Stimulated activated CD8-positive, alpha-beta memory T cell treated with anti-CD3 and anti-CD28 coated beads, Interleukin-7, amount 100 ng/mL, for 4 hours (primary cell): ENCODE data around the gene ENOPH1.
"Not testable (repeated sequence)": the region's sequence is repeated elsewhere in the genome, so short reads cannot be mapped to it uniquely, and the experiment has no call there.

Source experiments
- DNase-seq, 2 donors: peaks; one replicate each; pipeline ENCODE4 v3.0.0-alpha.2; 2020; ENCODE audit warnings: low read depth in 2 of 2

The ENOPH1 gene

GRCh38 chr4:82430193-82430963, at the start of gene ENOPH1, which contains the start of gene HNRNPDL:
TSS of gene ENOPH1 (plus strand) at chr4:82430590. CDS start at chr4:82430830, 240 bp downstream.
TSS of gene HNRNPDL (minus strand) at chr4:82430462. CDS start at chr4:82429690, 772 bp downstream.
- peak; percentile 97 to 98 for DNase-seq

GRCh38 chr4:82380831-82381230, 49.6 kb upstream of the ENOPH1 start:
- no peak for DNase-seq

GRCh38 chr4:82381235-82381634, 49.2 kb upstream of the ENOPH1 start:
- DNase-seq, result no peak

- DNase-seq, result no peak
Measured at GRCh38 chr4:82381661-82382296, 48.6 kb upstream of the ENOPH1 start.

- DNase-seq, result no peak
Measured at GRCh38 chr4:82382751-82383150, 47.6 kb upstream of the ENOPH1 start.

GRCh38 chr4:82386312-82386711, 44.1 kb upstream of the ENOPH1 start:
- DNase-seq, result not testable (repeated sequence)

GRCh38 chr4:82388405-82388804, 42.0 kb upstream of the ENOPH1 start:
- DNase-seq, result no peak

- DNase-seq, result not testable (repeated sequence)
Measured at GRCh38 chr4:82390061-82390460, 40.3 kb upstream of the ENOPH1 start.

GRCh38 chr4:82394896-82395295, 35.5 kb upstream of the ENOPH1 start:
- no peak for DNase-seq

- DNase-seq, result no peak
Measured at GRCh38 chr4:82397527-82397926, 32.9 kb upstream of the ENOPH1 start.

- no peak for DNase-seq
Measured at GRCh38 chr4:82398263-82398662, 32.1 kb upstream of the ENOPH1 start.

- DNase-seq, result no peak
Measured at GRCh38 chr4:82401600-82401999, 28.8 kb upstream of the ENOPH1 start.

GRCh38 chr4:82402196-82402775, 28.1 kb upstream of the ENOPH1 start:
- DNase-seq, result no peak

- DNase-seq, result no peak
Measured at GRCh38 chr4:82403725-82404124, 26.7 kb upstream of the ENOPH1 start.

- not testable (repeated sequence) for DNase-seq
Measured at GRCh38 chr4:82415061-82415460, 15.3 kb upstream of the ENOPH1 start.

- DNase-seq, result no peak
Measured at GRCh38 chr4:82415922-82416365, 14.4 kb upstream of the ENOPH1 start.

- DNase-seq, result no peak
Measured at GRCh38 chr4:82419451-82419850, 10.9 kb upstream of the ENOPH1 start.

GRCh38 chr4:82421796-82422560, 8.4 kb upstream of the ENOPH1 start:
- DNase-seq, result no peak

- no peak for DNase-seq
Measured at GRCh38 chr4:82422616-82423015, 7.8 kb upstream of the ENOPH1 start.

- DNase-seq, result no peak
Measured at GRCh38 chr4:82423245-82424054, 6.9 kb upstream of the ENOPH1 start.

GRCh38 chr4:82425478-82425877, 4.9 kb upstream of the ENOPH1 start:
- DNase-seq, result no peak
